Jurkat, Clone E6-1 (cell line): ENCODE data around the gene KLHDC10.
"Not testable (repeated sequence)": the region's sequence is repeated elsewhere in the genome, so short reads cannot be mapped to it uniquely, and the experiment has no call there.

Experiments used
- DNase-seq: peaks from one replicate; pipeline ENCODE4 v3.0.0-alpha.2; 2011; ENCODE audit warnings: low read depth, low spot score
- H3K4me3 ChIP-seq: 2 replicates; pipeline ENCODE4 v1.5.1; 2011; ENCODE audit warnings: mild to moderate bottlenecking, low read length, control low read depth, moderate library complexity

KLHDC10 gene

GRCh38 chr7:130181263-130181605 lies 110.9 kb downstream of the KLHDC10 start:
- no peak for DNase-seq
- H3K4me3 ChIP-seq = no peak overlapping the region

GRCh38 chr7:130182990-130183389 lies 112.7 kb downstream of the KLHDC10 start:
- no peak for DNase-seq
- H3K4me3 ChIP-seq = no peak overlapping the region

- not testable (repeated sequence) for H3K4me3 ChIP-seq, DNase-seq
These were observed 114.0 kb downstream of the KLHDC10 start for GRCh38 chr7:130184349-130184748.
